Activated CD8-positive, alpha-beta memory T cell treated with anti-CD3 and anti-CD28 coated beads, Interleukin-2, amount 50 U/mL, for 1 hour (primary cell): ENCODE measurements around the gene CTXN3.
"Not testable (repeated sequence)": the region's sequence is repeated elsewhere in the genome, so short reads cannot be mapped to it uniquely, and the experiment has no call there.

ENCODE experiments used
- DNase-seq: peaks from one replicate; pipeline ENCODE4 v3.0.0-alpha.2; 2020; ENCODE audit errors: extremely low read depth

Gene CTXN3

GRCh38 chr5:127650649-127651048, 1.8 kb downstream of the CTXN3 start:
- no peak for DNase-seq

GRCh38 chr5:127652952-127653611, 4.2 kb downstream of the CTXN3 start:
- DNase-seq = no peak

GRCh38 chr5:127656825-127657224, 7.9 kb downstream of the CTXN3 start:
- DNase-seq = no peak

GRCh38 chr5:127660047-127660733, 11.3 kb downstream of the CTXN3 start:
- DNase-seq = no peak

- no peak for DNase-seq
These were observed 15.2 kb downstream of the CTXN3 start for GRCh38 chr5:127664093-127664492.

- no peak for DNase-seq
These were observed 16.8 kb downstream of the CTXN3 start for GRCh38 chr5:127665641-127666040.

- no peak for DNase-seq
These were observed 17.3 kb downstream of the CTXN3 start for GRCh38 chr5:127666043-127666716.

GRCh38 chr5:127667926-127668325, 19.0 kb downstream of the CTXN3 start:
- no peak for DNase-seq

GRCh38 chr5:127671218-127671617, 22.3 kb downstream of the CTXN3 start:
- DNase-seq = no peak

- no peak for DNase-seq
These were observed 24.4 kb downstream of the CTXN3 start for GRCh38 chr5:127673117-127673800.

GRCh38 chr5:127676951-127677350, 28.1 kb downstream of the CTXN3 start:
- DNase-seq = not testable (repeated sequence)

- DNase-seq = not testable (repeated sequence)
These were observed 30.9 kb downstream of the CTXN3 start for GRCh38 chr5:127679691-127680330.

GRCh38 chr5:127680595-127680994, 31.7 kb downstream of the CTXN3 start:
- no peak for DNase-seq

- DNase-seq = no peak
These were observed 34.1 kb downstream of the CTXN3 start for GRCh38 chr5:127683008-127683407.

GRCh38 chr5:127684726-127685467, 36.0 kb downstream of the CTXN3 start:
- DNase-seq = no peak

- DNase-seq = no peak
These were observed 36.8 kb downstream of the CTXN3 start for GRCh38 chr5:127685662-127686061.

- no peak for DNase-seq
These were observed 37.5 kb downstream of the CTXN3 start for GRCh38 chr5:127686424-127686823.

GRCh38 chr5:127694518-127695171, 45.8 kb downstream of the CTXN3 start:
- no peak for DNase-seq

GRCh38 chr5:127695346-127695745, 46.5 kb downstream of the CTXN3 start:
- DNase-seq = no peak

GRCh38 chr5:127696683-127697082, 47.8 kb downstream of the CTXN3 start:
- no peak for DNase-seq
